ENCODE measurements around the gene RCN2.

GRCh38 chr15:76968306-76968705, 36.8 kb downstream of the RCN2 start:
- TF ChIP-seq CTCF (conservative IDR thresholded peaks at IDR 0.05; ENCODE audit: low read depth, low read length) (no peak), EZH2 (IDR thresholded peaks at IDR 0.05; ENCODE audit: borderline replicate concordance, low read depth, low read length, poor library complexity, severe bottlenecking) (no peak)
